ENCODE measurements around the gene AGO1.

DNA sequence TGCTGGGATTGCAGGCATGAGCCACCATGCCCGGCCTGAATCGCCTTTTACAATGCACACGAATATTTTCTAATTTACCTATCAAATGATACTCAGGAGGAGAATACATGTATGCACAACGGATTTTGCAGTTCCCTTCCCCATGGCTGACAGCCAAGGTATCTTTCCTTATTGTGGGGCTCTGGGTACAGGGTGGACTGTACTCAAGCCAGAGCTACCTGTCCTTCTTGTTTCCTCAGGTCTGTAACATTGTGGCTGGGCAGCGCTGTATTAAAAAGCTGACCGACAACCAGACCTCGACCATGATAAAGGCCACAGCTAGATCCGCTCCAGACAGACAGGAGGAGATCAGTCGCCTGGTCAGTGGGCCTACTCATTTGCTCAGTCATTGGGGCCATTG, 18.2 kb downstream of the AGO1 start:
- TF ChIP-seq, protein P1, sequence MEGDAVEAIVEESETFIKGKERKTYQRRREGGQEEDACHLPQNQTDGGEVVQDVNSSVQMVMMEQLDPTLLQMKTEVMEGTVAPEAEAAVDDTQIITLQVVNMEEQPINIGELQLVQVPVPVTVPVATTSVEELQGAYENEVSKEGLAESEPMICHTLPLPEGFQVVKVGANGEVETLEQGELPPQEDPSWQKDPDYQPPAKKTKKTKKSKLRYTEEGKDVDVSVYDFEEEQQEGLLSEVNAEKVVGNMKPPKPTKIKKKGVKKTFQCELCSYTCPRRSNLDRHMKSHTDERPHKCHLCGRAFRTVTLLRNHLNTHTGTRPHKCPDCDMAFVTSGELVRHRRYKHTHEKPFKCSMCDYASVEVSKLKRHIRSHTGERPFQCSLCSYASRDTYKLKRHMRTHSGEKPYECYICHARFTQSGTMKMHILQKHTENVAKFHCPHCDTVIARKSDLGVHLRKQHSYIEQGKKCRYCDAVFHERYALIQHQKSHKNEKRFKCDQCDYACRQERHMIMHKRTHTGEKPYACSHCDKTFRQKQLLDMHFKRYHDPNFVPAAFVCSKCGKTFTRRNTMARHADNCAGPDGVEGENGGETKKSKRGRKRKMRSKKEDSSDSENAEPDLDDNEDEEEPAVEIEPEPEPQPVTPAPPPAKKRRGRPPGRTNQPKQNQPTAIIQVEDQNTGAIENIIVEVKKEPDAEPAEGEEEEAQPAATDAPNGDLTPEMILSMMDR (IDR thresholded peaks at IDR 0.05) = no peak
- no peak for TF ChIP-seq POLR2A (IDR thresholded peaks at IDR 0.05; ENCODE audit: low read length)

Measured in A549 (cell line).